ENCODE measurements around the gene ZNF236.
"Not testable (repeated sequence)": the region's sequence is repeated elsewhere in the genome, so short reads cannot be mapped to it uniquely, and the experiment has no call there.

The ZNF236 gene

DNA sequence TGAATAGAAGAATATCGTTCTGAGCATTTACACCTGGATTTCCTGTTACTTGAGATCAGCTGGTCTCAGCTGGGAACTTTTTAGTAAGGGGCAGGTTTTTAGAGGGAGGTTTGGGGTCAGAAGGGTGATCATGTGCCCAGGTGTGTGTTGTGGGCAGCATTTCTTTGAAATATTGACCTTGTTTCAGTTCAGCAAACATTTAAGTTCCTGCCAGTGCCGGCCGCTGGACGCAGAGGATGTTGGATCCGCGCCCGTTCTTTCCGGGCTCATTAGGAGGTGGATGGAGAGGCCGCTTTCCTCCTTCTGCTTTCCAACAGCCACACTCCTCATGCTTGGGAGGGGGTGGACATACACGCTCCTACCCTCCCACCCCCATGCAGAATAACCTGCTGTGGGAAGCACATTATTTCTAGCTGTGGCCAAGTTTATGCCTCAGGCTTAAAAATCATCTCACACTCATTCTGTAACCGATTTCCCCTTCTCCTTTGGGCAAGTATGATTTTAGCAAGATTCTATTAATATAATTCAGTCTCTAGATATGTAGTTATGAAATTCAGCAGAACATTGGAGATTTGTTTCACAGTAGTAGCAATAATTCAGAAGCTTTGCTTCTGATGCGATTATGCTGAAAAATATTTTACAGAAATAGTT is 131.4 kb downstream of the ZNF236 start:
- DNase-seq: no peak

DNA sequence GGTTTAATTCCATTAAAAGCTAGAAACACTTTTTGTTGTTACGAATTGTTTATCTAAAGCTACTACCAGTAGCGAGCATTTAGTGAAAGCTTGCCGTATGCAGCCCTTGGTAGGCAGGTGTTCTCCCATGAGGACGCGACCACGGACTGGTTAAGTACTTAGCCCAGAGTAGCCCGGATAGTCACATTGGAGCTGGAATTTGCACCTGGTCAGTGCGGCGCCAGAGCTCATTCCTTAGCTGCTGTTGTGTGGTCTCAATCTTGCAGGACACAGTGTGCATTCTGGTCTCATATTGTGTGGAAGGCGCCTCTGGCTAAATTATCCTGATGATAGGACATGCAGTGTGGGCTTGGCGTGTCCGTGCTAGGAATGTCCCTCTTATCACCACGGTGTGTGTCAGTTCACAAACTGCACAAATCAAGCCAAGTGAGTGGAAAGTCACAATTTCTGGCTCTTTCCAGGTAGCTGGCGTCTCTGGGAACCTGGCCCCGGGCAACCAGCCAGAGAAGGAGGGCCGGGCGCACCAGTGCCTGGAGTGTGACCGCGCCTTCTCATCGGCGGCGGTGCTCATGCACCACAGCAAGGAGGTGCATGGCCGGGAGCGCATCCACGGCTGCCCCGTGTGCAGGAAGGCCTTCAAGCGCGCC is 133.3 kb downstream of the ZNF236 start:
- no peak for DNase-seq

DNA sequence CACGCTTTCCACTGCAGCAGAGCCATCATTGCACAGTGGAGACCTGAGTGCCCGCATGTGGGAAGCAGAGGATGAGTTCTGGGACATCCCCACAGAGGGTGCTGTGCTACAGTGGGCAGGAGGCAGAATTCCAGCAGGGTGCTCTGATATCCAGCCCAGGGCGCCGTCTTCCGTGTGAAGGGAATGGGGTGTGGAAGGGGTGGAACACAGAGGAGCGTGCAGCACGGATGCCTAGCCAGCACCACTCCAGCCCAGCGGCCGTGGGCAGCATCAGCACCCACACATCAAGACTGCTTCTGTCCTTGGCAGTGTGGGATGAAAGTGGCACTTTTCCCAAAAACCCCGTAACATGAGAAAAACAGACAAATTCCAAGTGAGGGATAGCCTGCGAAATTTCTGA is 134.3 kb downstream of the ZNF236 start:
- no peak for DNase-seq

DNA sequence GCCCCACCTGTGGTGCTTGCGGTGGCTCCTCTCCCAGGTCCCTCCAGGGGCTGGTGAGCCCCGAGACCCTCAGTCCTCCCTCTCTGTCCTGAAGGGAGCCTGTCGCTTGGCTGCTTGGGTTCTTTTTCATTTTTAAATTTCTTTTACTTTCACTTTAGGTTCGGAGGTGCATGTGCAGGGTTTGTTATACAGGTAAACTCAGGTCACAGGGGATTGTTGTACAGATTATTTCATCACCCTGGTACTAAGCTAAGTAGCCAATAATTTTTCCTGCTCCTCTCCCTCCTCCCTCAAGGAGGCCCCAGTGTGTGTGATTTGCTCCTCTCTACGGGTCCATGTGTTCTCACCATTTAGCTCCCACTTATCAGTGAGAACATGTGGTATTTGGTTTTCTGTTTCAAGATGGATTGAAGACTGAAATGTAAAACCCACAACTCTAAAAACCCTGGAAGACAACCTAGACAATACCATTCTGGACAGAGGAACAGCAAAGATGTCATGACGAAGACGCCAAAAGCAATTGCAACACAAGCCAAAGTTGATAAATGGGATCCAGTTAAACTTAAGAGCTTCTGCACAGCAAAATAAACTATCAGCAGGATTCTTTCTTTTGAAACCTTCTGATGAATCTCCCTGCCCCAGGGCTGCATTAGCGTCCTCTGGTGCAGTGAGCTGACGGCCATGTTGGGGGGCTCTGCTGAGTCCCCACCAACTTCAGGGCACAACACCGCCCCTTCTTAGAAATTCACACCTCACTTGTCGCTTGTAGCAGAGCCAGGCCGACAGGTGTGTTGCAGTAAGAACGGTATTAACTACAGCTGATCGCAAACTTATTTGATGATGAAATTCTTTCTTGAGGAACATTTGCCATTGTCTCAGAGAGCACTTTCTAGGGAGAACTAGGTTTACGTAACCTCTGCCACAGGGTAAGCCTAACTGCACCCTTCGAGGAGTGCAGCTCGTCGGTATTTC is 135.3 kb downstream of the ZNF236 start:
- no peak for DNase-seq

DNA sequence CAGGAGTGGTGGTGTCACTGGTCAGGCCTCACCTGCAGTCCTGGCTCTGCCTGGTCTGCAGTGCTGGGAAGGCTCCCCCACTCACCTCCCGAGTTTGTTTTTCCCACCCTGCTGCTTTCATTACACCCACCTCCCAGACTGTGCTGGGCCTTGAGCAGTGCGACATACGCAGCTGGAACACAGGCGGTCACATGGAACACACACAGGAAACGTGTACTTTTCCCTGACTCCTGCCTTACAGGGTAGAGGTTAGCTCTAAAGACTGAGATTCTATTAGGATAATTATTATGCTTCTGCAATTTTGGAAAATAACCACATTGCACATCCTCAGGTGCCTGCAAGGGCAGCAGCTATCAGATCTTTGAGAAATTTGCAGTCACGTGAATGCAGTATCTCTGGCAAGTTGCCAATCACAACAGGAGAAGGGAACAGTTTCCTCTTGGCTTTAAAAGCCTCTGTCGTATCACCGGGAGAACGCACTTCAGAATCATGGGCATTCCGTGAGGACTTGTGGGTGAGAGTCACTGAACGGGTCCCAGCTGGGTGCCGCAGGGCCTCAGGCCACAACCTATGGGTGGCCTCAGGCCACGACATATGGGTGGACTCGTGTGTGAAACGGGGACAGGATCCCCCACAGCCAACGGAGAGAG is 136.5 kb downstream of the ZNF236 start:
- DNase-seq: no peak

DNA sequence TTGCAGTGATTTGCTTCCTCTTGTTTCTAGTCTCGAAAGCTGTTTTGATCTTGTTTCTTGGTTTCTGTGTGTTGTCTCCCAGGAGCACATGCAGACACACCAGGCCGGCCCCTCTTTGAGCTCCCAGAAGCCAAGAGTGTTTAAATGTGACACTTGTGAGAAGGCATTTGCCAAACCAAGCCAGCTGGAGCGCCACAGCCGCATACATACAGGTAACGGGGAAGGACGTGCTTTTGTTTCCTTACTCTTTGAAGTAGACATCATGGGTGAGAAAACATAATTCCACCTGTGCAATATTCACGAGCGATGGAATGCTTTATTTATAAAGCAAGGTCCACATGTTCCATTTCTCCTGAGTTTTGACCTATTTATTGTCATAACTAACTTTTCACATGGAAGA is 137.2 kb downstream of the ZNF236 start:
- no peak for DNase-seq

DNA sequence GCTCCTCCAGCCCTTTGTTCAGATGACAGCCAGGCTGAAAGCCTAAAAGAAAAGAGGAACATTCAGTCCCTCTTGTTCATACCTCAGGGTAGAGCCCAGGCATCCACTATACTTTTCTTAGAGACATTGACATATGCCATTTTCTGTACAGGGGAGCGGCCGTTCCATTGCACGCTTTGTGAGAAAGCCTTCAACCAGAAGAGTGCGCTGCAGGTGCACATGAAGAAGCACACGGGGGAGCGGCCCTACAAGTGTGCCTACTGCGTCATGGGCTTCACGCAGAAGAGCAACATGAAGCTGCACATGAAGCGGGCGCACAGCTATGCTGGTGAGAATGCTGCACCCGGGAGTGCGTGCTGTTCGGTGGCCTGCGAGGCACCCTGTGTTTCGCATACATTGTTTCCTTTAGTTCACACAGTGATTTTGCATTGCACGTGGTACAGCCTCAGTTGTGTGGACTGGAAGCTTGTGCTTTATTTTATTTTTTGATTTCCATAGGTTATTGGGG is 138.2 kb downstream of the ZNF236 start:
- no peak for DNase-seq

DNA sequence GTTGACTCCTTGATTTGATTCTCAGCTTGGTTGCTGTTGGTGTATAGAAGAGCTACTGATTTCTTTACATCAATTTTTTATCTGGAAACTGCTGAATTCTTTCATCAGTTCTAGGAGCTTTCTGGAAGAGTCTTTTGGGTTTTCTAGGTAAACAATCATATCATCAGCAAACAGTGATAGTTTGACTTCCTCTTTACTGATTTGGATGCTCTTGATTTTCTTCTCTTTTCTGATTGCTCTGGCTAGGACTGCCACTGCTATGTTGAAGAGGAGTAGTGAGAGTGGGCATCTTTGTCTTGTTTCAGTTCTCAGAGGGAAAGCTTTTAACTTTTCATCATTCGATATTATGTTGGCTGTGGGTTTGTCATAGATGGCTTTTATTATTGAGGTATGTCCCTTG is 140.5 kb downstream of the ZNF236 start:
- DNase-seq: no peak

DNA sequence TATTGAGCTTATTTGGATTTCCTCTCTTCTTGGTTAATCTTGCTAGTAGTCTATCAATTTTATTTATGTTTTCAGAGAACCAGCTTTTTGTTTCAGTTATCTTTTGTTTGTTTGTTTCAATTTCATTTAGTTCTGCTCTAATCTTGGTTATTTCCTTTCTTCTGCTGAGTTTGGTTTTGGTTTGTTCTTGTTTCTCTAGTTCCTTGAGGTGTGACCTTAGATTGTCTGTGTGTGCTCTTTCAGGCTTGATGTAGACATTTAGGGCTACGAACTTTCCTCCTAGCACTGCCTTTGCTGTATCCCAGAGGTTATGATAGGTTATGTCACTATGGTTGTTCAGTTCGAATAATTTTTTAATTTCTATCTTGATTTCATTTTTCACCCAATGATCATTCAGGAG is 141.6 kb downstream of the ZNF236 start:
- no peak for DNase-seq

DNA sequence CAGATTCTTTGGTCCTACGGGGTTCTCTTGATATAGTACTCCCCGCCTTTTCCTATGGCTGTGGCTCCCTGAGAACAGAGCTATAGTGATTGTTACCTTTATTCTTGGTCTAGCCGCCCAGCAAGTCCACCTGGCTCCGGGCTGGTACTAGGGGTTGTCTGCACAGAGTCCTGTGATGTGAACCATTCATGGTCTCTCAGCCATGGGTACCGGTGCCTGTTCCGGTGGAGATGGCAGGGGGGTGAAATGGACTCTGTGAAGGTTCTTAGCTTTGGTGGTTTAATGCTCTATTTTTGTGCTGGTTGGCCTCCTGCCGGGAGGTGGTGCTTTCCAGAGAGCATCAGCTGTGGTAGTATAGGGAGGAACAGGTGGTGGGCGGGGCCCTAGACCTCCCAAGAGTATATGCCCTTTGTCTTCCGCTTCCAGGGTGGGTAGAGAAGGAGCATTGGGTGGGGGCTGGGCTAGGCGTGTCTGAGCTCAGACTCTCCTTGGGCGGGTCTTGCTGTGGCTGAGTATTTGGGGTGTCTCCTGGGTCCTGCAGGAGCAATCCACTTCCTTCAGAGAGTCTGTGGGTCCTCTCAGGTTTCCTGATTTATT is 143.3 kb downstream of the ZNF236 start:
- DNase-seq: peak; percentile 63

DNA sequence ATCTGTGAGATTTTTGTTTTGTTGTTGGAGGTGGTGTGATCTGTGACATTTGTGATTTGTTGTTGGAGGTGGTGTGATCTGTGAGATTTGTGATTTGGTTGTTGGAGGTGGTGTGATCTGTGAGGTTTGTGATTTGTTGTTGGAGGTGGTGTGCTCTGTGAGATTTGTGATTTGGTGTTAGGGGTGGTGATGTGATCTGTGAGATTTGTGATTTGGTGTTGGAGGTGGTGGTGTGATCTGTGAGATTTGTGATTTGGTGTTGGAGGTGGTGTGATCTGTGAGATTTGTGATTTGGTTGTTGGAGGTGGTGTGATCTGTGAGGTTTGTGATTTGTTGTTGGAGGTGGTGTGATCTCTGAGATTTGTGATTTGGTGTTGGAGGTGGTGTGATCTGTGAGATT is 144.9 kb downstream of the ZNF236 start:
- DNase-seq: not testable (repeated sequence)

DNA sequence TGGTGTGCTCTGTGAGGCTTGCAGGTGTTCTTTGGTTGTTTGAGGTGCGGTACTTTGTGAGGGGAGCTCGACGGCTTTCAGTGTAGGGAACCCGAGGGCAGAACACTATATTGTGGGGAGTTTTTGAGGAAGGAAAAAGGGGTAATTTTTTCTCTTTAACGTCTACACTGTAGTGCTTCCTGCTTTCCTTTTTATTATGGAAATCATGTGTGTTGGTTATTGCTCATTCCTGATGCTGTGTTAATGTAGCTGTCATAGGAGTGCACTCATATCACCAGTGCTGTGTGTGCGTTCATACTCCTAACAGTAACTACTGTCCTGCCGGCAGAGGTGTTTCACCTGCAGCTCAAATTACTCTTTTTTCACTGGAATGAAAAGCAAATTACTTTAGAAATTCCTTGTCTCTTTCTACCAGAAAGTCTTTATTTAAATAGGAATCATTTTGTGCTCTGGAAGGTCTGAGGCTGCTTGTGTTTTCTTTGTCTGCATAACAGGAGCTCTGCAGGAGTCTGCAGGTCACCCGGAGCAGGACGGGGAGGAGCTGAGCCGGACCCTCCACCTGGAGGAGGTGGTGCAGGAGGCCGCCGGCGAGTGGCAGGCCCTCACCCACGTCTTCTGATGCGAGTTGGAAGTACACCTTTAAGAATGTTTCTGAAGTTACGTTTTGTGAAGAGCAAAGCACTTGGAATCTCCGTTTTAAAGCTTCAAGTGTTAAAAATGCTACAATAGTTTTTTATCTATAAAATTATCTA is 145.5 kb downstream of the ZNF236 start:
- DNase-seq: no peak

DNA sequence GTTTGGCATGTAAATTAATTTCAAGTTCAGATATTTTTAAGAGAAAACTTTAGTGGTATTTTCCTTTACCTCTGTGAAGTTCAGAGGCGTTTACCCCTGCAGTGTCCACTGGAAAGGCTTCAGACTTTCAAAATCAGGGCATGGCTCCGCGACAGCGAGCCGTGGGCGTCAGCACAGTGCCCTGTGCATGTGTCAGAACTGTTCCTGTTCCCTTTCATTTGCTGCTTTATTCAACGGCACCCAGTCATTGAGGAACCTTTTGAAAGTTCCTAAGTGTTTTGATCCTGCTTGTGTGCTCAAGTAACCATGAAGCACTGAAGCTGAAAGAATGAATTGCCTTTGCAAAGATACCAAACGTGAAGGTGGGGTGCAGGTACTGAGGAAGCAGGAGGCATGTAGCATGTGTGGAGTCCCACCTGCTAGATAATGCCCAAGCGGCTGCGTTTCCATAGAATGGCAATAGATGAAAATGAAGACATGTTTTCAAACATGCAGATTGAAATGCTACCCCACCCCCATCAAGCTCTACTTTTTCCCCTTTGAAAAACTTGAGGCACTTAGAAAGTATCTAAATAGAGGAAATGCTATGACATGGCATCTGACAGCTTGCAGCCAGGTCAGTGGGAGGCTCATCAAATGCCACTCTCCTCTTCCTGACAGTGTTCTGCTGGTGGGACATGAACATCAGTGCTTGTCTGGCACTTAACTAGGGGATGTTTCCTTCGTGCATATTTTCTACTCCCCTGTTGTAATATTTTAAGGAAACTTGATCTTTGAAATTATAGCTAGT is 148.6 kb downstream of the ZNF236 start:
- no peak for DNase-seq

DNA sequence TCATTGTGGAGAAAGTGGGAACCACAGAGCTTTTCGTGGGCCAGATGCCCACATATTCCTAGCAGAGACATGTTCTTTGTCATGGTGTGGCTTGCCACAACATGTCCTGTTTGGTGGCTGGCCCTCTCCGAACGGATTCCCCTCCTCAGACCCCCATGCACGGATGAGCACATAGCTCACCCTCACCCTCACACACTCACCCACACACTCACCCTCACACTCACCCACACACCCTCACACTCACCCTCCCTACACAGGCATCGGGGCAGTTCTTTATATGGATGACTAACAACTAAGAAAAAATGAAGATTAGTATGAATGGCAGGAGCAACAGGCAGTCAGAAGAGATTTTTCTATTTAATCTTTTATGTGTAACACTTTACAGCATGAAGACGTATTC is 149.9 kb downstream of the ZNF236 start:
- no peak for DNase-seq

DNA sequence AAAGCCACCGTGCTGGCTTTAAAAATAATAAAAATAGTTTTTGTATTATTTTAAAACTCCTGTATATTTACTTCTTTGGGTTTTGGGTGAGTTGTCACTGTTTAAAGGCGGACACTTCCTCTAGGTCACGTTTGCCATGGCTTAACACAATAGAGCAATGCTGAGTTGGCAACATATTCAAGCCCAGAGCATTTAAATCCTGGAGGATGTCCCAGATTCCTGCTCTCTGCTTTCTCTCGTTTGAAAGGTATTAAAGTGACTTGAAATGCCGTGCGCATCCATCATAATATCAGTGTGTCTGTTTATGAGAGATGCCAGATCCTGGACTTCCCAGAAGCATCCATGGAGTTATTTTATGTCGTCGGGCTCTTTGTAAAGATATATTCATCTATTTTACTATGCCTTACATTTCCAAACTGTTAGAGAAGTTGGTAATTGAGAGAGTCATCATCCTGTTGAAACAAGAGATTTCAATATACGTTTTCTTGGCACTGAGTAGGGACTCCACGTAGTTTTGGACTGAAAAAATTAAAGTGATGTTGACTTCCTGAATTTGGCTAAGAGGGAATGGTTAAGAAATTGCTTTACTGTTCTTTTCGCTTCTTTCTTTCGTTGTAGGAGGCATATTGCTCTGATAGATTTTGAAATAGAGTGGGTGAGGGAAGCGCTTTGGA is 150.6 kb downstream of the ZNF236 start:
- DNase-seq: no peak

DNA sequence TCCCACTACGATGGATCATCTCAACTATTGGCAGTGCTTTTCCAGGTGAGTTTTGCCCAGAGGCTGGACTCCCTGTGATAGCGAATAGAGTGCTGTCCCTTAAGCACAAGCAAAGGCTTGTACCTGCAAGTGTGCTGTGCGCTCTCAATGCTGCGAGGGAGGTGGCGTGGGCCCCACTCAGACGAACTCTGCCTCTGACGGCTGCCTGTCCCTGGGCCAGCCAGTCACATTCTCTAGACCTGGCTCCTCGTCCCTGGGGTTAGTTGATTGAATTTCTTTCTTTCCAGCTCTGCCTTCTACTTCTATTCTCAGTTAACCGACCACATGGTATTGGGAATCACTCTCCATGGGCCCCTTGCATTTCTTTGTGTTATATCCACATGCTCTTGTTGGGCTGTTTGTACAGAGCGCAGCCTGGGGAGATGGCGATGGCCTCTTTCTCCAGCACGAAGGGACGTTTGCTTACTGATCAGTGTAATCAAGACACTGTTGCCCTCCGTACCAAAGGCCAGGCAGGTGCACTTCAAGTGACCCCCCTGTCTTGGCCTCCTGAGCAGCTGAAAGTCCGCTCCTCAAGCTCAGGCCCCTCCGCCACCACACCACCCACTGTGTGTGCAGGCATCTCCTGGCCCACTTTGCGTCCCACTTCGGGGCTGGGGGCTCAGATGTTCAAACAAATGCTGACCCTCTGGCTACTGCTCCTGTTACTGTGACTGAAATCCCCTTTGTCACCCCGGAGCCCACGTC is 151.3 kb downstream of the ZNF236 start:
- no peak for DNase-seq

DNA sequence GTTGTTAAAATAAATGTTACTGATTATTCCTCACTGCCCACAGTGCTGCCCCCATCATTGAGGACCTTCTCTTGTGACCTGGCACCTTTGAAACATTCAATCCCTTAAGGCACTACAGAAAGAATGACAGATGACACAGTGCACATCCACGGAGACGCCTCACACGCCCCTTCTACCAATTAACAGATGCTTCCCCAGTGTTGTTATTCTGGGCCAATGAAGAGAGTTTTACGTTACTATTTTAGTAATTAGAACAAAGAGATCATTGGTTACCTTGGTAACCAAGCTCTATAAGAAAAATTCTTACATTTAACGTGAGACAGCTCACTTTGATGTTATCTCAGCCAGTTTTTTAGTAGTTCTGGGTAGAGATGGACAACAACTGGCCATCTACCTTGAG is 152.0 kb downstream of the ZNF236 start:
- DNase-seq: no peak

DNA sequence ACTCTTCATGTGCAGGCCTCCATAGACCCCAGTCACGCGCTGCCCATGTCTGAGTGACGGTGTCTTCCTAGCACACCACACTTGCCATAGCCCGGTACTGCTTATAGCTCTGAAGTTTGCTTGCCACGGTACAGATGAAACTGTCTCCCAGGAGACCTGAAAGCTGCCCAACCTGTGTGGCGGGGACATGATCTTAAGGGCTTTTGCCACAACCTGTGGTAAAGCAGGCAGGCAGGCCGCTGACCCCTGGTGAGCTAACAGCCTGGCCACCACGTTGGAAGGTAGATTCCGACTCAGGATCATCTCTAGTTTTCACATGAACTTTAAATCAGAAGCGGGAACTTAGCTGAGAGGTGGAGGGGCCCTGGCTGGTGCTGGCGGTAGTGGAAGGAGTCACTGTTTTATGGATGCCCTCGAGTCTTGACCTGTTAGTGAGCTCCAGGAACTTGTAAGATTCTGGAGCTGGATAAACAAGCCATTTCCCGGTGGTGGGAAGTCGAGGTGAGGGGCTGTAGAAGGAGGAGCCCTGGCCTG is 153.3 kb downstream of the ZNF236 start:
- no peak for DNase-seq

DNA sequence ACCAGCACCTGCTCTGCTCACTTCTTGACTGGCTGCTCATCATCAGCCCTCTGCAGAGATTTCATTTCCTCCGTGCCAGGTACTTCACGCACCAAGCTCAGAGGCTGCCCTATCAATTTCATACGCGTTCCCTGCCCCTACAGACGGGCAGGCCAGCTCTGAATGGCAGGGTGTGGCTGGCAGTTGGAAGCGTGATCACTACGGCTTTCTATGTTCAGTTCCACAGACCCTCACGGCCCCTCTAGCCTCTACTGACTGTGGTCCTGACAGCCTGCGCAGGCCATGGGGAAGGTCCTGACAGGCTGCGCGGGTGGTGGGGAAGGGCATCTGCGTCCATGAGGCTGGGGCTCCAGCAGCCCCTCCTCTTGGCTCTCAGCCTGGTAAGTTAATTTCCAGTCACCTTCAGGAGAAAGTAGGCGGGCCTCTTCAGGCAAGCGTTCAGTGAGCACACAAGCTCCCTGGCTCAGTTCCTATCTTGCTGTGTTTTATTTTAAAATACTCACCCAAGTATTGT is 154.8 kb downstream of the ZNF236 start:
- peak; percentile 66 for DNase-seq
